ENCODE results near the gene EXO1. TPM values are rescaled to one million over a fixed set of nuclear protein-coding genes. Genes with fewer than 3 reads are reported as not detected.
"Not testable (repeated sequence)": the region's sequence is repeated elsewhere in the genome, so short reads cannot be mapped to it uniquely, and the experiment has no call there.

EXO1 gene
- total RNA-seq, 1 experiment from 2014 or later = 46.6 TPM

DNA sequence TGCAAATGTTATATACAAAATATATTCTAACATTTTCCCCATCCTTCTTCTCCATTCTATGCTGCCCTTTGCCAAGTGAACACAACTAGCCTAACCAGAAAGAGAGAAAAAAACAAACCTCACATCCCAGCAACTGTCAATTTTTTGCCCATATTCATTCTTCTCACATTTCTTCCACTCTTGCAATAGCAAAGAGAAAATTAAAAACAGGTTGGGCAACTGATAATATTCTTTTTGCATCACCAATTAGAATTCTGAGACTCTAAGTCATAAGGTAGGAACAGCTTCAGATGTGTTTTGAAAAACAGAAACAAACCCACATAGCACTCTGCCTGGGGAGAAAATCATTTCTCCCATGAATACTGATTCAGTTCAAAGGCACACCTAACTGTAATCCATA, 25.2 kb upstream of the EXO1 start:
- Histone ChIP-seq H3K27ac (ENCODE audit: low read depth, low read length, poor library complexity, severe bottlenecking) (no peak overlapping the region), H3K4me1 (ENCODE audit: insufficient read depth, low read length, poor library complexity, severe bottlenecking) (no peaks in the 10 kb centered on the region), H3K27me3 (replicated peaks; ENCODE audit: insufficient read depth, low read depth, low read length, poor library complexity) (no peaks in the 10 kb centered on the region), H3K4me3 (ENCODE audit: low read depth, low read length, poor library complexity, severe bottlenecking) (no peak overlapping the region), H3K9me3 (ENCODE audit: low read depth, low read length, poor library complexity, severe bottlenecking) (no peaks in the 10 kb centered on the region), H3K36me3 (ENCODE audit: insufficient read depth, low read length, poor library complexity, severe bottlenecking) (no peaks in the 10 kb centered on the region)
- TF ChIP-seq, protein P1, sequence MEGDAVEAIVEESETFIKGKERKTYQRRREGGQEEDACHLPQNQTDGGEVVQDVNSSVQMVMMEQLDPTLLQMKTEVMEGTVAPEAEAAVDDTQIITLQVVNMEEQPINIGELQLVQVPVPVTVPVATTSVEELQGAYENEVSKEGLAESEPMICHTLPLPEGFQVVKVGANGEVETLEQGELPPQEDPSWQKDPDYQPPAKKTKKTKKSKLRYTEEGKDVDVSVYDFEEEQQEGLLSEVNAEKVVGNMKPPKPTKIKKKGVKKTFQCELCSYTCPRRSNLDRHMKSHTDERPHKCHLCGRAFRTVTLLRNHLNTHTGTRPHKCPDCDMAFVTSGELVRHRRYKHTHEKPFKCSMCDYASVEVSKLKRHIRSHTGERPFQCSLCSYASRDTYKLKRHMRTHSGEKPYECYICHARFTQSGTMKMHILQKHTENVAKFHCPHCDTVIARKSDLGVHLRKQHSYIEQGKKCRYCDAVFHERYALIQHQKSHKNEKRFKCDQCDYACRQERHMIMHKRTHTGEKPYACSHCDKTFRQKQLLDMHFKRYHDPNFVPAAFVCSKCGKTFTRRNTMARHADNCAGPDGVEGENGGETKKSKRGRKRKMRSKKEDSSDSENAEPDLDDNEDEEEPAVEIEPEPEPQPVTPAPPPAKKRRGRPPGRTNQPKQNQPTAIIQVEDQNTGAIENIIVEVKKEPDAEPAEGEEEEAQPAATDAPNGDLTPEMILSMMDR (conservative IDR thresholded peaks at IDR 0.05; ENCODE audit: low read depth, low read length) = no peak
- no peak for TF ChIP-seq EZH2 (IDR thresholded peaks at IDR 0.05; ENCODE audit: borderline replicate concordance, low read depth, low read length, poor library complexity, severe bottlenecking)
- ChIA-PET CTCF (no interaction called here), POLR2A (ENCODE audit: low non-redundant PET) (no interaction called here)
- no peak for DNase-seq (ENCODE audit: low spot score)
- intact Hi-C loops (cut with micrococcal nuclease; ENCODE audit: unreplicated experiment) = no loop called here
- no TSS peak for BruUV-seq (replicated peaks)

DNA sequence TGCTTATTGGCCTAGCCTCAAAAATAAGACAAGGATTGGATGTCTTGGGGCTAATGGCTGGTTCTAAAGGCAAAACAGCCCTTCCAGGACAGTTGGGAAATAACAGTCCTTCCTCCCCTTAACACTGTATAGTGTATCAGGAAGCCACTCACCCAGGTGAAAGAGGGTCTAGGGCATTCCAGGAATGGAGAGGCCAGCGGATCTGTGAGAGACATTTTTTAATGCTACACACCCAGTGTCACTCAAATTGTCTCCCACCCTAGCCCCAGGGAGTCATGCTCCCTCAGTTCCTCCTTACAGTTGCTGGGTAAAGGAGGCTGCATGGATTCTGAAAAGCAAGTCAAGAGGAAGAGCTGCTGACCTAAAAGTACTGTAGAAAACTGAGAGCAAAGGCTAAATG, 24.1 kb upstream of the EXO1 start:
- no peak for TF ChIP-seq EZH2 (IDR thresholded peaks at IDR 0.05; ENCODE audit: borderline replicate concordance, low read depth, low read length, poor library complexity, severe bottlenecking)
- TF ChIP-seq, protein P1 (conservative IDR thresholded peaks at IDR 0.05; ENCODE audit: low read depth, low read length) = no peak
- no peak for DNase-seq (ENCODE audit: low spot score)
- H3K9me3 ChIP-seq (ENCODE audit: low read depth, low read length, poor library complexity, severe bottlenecking) = no peaks in the 10 kb centered on the region
- no peak overlapping the region for H3K27ac ChIP-seq (ENCODE audit: low read depth, low read length, poor library complexity, severe bottlenecking)
- ChIA-PET CTCF (no interaction called here), POLR2A (ENCODE audit: low non-redundant PET) (no interaction called here)
- H3K4me1 ChIP-seq (ENCODE audit: insufficient read depth, low read length, poor library complexity, severe bottlenecking) = no peaks in the 10 kb centered on the region
- no peaks in the 10 kb centered on the region for H3K27me3 ChIP-seq (replicated peaks; ENCODE audit: insufficient read depth, low read depth, low read length, poor library complexity)
- intact Hi-C loops (cut with micrococcal nuclease; ENCODE audit: unreplicated experiment) = no loop called here
- H3K36me3 ChIP-seq (ENCODE audit: insufficient read depth, low read length, poor library complexity, severe bottlenecking) = no peaks in the 10 kb centered on the region
- H3K4me3 ChIP-seq (ENCODE audit: low read depth, low read length, poor library complexity, severe bottlenecking) = no peak overlapping the region
- BruUV-seq (replicated peaks) = no TSS peak

DNA sequence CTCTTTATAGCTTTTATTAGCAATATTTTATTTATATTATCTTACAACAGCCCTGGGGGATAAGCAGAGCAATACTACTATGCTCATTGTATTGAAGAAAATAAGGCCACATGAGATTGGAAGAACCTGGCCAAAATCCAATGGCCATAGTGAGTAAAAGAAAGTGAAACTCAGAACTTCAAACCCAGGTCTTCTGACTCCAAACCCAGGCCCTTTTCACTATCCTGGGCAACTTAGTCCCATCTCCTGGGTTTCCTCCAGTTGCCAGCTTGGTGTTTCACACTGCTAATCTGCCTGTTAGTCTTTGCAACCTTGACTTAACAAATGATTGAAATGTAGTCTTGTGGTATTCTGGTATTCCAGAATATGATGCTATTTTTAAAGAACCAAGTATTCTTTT, 22.4 kb upstream of the EXO1 start:
- intact Hi-C loops (cut with micrococcal nuclease; ENCODE audit: unreplicated experiment) = no loop called here
- H3K27ac ChIP-seq (ENCODE audit: low read depth, low read length, poor library complexity, severe bottlenecking) = no peak overlapping the region
- no peak overlapping the region for H3K4me3 ChIP-seq (ENCODE audit: low read depth, low read length, poor library complexity, severe bottlenecking)
- no peak for TF ChIP-seq EZH2 (IDR thresholded peaks at IDR 0.05; ENCODE audit: borderline replicate concordance, low read depth, low read length, poor library complexity, severe bottlenecking)
- TF ChIP-seq, protein P1 (conservative IDR thresholded peaks at IDR 0.05; ENCODE audit: low read depth, low read length) = no peak
- H3K36me3 ChIP-seq (ENCODE audit: insufficient read depth, low read length, poor library complexity, severe bottlenecking) = no peaks in the 10 kb centered on the region
- POLR2A ChIA-PET (ENCODE audit: low non-redundant PET) = no interaction called here
- no peaks in the 10 kb centered on the region for H3K27me3 ChIP-seq (replicated peaks; ENCODE audit: insufficient read depth, low read depth, low read length, poor library complexity)
- no peaks in the 10 kb centered on the region for H3K9me3 ChIP-seq (ENCODE audit: low read depth, low read length, poor library complexity, severe bottlenecking)
- no peak for DNase-seq (ENCODE audit: low spot score)
- no peaks in the 10 kb centered on the region for H3K4me1 ChIP-seq (ENCODE audit: insufficient read depth, low read length, poor library complexity, severe bottlenecking)
- CTCF ChIA-PET = no interaction called here
- no TSS peak for BruUV-seq (replicated peaks)

DNA sequence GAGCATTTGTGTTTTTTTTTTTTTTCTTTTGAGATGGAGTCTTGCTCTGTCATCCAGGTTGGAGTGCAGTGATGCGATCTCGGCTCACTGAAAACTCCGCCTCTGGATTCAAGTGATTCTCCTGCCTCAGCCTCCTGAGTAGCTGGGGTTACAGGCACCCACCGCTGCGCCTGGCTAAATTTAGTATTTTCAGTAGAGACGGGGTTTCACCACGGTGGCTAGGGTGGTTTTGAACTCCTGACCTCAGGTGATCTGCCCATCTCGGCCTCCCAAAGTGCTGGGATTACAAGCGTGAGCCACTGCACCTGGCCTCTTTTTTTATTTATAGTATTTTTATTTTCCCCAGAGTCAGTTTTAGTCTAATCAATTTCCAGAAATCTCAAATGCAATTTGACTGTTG, 21.4 kb upstream of the EXO1 start:
- intact Hi-C loops (cut with micrococcal nuclease; ENCODE audit: unreplicated experiment); CTCF ChIA-PET: not testable (repeated sequence)

More for the DNA sequence above, 21.4 kb upstream of the EXO1 start:
- BruUV-seq (replicated peaks); DNase-seq (ENCODE audit: low spot score); H3K4me1 ChIP-seq (ENCODE audit: insufficient read depth, low read length, poor library complexity, severe bottlenecking); H3K27ac ChIP-seq (ENCODE audit: low read depth, low read length, poor library complexity, severe bottlenecking); H3K9me3 ChIP-seq (ENCODE audit: low read depth, low read length, poor library complexity, severe bottlenecking); H3K36me3 ChIP-seq (ENCODE audit: insufficient read depth, low read length, poor library complexity, severe bottlenecking); H3K27me3 ChIP-seq (replicated peaks; ENCODE audit: insufficient read depth, low read depth, low read length, poor library complexity); POLR2A ChIA-PET (ENCODE audit: low non-redundant PET); H3K4me3 ChIP-seq (ENCODE audit: low read depth, low read length, poor library complexity, severe bottlenecking): not testable (repeated sequence)
